Ammon's horn (tissue), 1 donor: ENCODE results near the gene SH3BP4.
A peak's percentile ranks its signal among the peaks of the same experiment; 100 is the strongest.
"Not testable (repeated sequence)": the region's sequence is repeated elsewhere in the genome, so short reads cannot be mapped to it uniquely, and the experiment has no call there.

Source experiments
- DNase-seq: peaks from one replicate; pipeline ENCODE4 v3.0.0-alpha.2; 2016; ENCODE audit warnings: low spot score

SH3BP4 gene

GRCh38 chr2:235055891-235056516 lies 104.2 kb downstream of the SH3BP4 start:
- peak; percentile 41 for DNase-seq

- DNase-seq = no peak
Observed at GRCh38 chr2:235056768-235057167, 105.0 kb downstream of the SH3BP4 start.

GRCh38 chr2:235057616-235058015 lies 105.8 kb downstream of the SH3BP4 start:
- not testable (repeated sequence) for DNase-seq

DNA sequence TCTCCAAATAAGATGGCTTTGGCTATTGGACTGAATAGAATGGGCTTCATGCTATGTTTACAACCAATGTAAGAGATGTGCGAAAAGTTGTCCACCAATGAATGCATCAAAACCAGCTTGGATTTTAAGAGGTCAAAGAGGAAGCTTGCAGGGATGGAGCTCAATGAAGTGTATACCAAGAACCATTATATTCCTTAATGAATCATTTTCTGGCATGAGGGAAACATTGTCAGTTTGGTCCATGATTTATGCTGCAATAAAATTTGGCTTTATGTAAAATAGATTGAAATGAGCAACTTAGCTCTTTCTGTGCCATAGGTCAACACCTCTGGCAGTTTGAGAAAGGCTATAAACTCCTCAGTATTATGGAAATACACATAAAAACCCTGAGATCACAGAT lies 107.3 kb downstream of the SH3BP4 start:
- DNase-seq = no peak

- DNase-seq = no peak
Observed at GRCh38 chr2:235061656-235062055, 109.8 kb downstream of the SH3BP4 start.

DNA sequence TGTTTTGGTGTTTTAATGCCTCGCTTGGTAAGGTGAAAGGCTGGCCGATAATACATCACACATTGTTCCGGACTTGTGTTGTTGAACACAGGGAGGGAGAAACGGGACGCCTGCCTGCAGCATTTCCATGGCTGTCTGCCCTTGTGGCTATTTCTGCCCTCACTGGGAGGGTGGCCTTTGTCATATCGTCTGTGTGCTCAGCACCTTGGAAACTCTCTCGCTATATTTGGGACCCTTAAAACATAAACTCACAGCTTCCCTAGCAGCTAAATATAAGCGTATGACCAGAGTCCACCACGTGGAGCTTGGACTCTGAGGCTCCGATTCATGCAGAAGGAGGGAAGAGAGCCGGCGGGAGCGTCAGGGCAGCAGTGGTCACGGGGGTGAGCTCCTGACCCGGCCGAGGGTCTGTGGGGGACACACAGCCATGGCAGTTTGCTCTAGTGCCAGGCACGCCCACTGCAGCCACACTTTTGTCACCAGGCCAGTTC lies 111.7 kb downstream of the SH3BP4 start:
- DNase-seq = no peak

- no peak for DNase-seq
Observed at GRCh38 chr2:235064976-235065375, 113.2 kb downstream of the SH3BP4 start.

GRCh38 chr2:235066490-235066889 lies 114.7 kb downstream of the SH3BP4 start:
- no peak for DNase-seq

- no peak for DNase-seq
Observed at GRCh38 chr2:235066895-235067294, 115.1 kb downstream of the SH3BP4 start.

DNA sequence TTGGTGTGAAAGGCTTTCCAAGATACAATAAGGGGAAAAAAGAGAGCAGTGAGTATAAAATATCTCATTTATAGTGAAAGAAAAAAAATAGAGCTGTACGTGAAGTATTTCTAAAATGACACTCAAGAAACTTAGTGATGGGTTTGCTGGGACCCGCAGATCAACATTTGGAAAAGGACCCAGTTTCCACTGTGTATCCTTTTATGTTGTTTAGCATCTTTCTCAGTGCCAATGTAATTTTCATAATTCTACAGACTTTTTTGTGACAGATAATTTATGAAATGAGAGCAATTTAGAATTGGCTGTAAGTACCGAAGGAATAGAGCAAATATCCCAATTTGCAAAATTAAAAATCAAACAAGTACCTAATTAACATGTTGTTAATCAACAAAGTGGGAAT lies 116.9 kb downstream of the SH3BP4 start:
- no peak for DNase-seq

DNA sequence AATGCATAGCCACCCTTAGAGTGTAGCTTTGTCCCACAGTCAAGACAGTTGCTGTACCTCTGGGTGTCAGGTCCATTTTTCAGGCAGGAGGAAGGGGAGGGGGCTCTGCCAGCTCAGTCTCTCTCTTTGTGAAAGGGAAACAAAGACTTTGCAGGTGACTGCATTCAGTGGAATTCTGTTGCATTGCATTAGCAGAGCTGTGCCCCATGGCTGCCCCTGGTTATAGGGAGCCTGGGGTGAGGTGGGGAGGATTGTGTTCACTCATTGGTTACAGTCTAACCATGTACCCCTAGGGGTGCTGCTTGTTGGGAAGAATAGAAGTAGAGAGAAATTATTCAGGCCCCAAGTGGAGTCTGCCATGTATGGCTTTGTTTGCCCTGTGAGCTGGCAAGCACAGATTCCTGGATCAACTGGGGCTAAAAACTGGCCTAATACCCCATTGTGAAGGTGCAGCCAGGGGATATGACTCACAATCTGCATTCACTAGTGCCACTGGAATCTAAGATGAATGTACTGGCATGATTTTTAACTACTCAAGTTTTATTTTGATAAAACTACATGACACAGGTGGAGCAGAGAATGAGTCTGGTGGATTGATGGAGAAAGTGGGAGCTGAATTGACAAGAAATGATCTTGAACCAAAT lies 118.4 kb downstream of the SH3BP4 start:
- no peak for DNase-seq

- DNase-seq = no peak
Observed at GRCh38 chr2:235073868-235074413, 122.1 kb downstream of the SH3BP4 start.

GRCh38 chr2:235077046-235077445 lies 125.2 kb downstream of the SH3BP4 start:
- no peak for DNase-seq

- DNase-seq = no peak
Observed at GRCh38 chr2:235078182-235078581, 126.4 kb downstream of the SH3BP4 start.

GRCh38 chr2:235078914-235079472 lies 127.2 kb downstream of the SH3BP4 start:
- DNase-seq = no peak

GRCh38 chr2:235080101-235080500 lies 128.3 kb downstream of the SH3BP4 start:
- DNase-seq = no peak

DNA sequence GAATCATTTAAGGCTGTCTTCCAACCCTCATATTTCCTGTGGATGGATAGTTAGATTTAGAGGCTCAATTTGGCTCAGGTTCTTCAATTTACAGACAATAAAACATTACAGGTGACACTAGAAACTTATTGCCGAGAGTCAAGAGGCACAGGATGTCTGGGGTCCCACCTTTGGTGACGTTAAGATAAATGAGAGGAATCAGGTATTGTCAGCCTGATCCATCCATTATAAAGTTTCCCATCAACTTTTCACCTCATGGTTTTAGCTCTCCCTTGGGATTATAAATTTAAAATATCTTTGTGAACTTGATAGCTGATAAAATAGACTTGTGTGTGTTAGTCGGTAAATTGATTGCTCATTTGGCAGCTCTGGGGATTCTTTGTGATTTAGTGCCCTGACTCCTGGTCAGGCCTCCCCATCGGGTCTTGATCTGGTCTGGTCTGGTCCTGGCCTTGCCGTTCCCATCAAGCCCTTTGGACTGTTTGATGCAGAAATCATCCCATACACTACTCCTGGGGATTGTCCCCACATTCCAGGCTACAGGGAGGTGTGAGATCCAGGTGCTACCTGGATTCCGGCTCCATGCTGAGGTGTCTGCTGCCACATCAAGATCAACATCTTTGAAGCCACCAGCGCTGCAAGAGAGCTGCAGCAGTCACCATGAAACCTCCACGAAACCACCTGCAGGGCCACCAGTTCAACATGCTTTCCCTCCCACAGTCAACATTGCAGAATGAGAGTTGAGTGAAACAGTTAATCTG lies 130.9 kb downstream of the SH3BP4 start:
- DNase-seq = no peak

DNA sequence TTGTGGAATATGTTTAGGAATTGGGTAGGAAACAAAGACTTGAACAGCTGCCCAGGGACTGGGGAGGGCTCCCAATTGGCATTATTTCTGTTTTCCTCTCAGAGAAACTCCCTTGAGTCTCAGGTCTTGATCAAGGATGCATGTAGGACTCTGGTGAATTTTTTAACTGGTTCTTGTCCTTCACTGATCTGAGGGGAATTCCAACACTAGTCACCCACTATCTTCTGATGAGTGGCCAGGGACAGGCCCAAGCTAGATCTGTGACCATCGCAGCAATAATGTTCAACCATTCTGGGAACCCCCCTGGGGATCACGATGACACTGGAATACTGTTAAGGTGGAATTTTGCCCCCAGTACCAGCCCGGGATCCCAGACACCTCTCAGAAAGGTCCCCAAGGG lies 132.0 kb downstream of the SH3BP4 start:
- no peak for DNase-seq

DNA sequence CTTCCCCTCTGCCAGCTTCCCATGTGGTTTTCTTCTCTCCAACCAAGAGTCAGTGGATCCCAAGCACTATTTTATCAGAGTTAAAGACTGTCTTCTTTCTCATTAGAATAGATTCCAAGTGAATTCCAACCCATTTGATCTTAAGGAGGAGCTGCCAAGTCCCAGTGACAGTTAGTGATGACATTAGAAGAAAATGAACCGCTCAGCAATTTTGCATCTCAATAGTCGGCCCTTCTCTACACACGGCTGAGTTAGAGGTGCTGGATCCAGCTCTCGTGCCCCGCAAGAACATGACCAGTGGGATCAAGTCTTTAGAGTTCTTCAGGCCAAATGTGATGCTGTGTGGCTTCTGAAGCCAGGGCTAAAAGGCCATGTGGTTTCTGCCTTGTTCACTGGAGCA lies 132.6 kb downstream of the SH3BP4 start:
- DNase-seq = no peak

DNA sequence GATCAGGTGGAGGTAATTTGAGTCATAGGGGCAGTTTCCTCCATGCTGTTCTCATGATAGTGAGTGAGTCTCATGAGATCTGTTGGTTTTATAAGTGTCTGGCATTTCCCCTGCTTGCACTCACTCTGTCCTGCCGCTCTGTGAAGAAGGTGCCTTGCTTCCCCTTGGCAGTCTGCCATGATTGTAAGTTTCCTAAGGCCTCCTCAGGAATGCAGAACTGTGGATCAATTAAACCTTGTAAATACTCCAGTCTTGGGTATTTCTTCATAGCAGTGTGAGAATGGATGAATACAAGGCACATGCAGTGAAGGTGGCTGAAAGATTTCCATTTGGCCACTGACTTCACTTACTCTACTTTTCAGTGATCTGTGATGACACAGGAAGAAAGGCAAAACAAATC lies 133.7 kb downstream of the SH3BP4 start:
- no peak for DNase-seq

- no peak for DNase-seq
Observed at GRCh38 chr2:235086481-235087184, 134.8 kb downstream of the SH3BP4 start.
